Measurements from ENCODE around the gene MIPOL1. TPM values are rescaled to one million over a fixed set of nuclear protein-coding genes. Genes with fewer than 3 reads are reported as not detected.
A peak's percentile ranks its signal among the peaks of the same experiment; 100 is the strongest.

Gene MIPOL1
- total and polyA plus RNA-seq, 2 donors from 2014 or later: 4.4 to 14.8 TPM

DNA sequence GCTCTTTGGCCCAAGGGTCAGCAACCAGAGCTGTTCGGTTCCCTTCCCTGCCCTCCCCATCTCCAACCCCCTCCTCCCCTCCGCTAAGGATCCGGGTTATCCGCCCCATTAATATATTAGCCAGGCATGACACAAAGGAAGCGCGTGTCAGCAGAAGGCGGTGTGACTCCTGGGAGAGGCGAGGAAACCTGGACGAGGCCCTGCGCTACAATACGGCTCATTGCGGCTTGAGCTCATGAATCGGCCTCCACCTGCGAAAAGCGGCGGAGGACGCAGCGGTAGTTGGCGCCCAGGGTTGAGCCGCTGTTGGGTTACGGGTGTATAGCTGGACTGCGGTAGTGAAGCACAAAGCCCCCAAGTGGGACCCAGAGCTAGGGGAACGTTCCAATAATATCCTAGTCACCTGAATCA lies 387.4 kb downstream of the MIPOL1 start:
- intact Hi-C loops (cut with DNase I): no loop called here
- peak in 4 of 5 donors; percentile 46 to 65 (median 49) for DNase-seq
- Histone ChIP-seq H3K9ac (ENCODE audit: low read length in 3 of 3) (no peak overlapping the region), H3K9me3 (ENCODE audit: control insufficient read depth in 2 of 3, insufficient read depth in 1 of 3, low read length in 3 of 3) (no peaks in the 10 kb centered on the region), H3K4me1 (ENCODE audit: control insufficient read depth in 2 of 3, insufficient read depth in 2 of 3, low read depth in 1 of 3, low read length in 3 of 3) (peaks cover 0 to 4% (median 0%) of the 10 kb centered on the region in 3 donors), H3K36me3 (ENCODE audit: control insufficient read depth in 2 of 3, insufficient read depth in 3 of 3, low read length in 3 of 3) (no peaks in the 10 kb centered on the region), H3K4me3 (ENCODE audit: low read length in 3 of 3) (no peak overlapping the region), H3K27ac (ENCODE audit: low read depth in 2 of 2, low read length in 2 of 2) (no peak overlapping the region), H3K27me3 (ENCODE audit: control insufficient read depth, insufficient read depth, low read length) (peaks cover 64% of the 10 kb centered on the region)
- FAIRE-seq: no peak
- TF ChIP-seq, protein P1, sequence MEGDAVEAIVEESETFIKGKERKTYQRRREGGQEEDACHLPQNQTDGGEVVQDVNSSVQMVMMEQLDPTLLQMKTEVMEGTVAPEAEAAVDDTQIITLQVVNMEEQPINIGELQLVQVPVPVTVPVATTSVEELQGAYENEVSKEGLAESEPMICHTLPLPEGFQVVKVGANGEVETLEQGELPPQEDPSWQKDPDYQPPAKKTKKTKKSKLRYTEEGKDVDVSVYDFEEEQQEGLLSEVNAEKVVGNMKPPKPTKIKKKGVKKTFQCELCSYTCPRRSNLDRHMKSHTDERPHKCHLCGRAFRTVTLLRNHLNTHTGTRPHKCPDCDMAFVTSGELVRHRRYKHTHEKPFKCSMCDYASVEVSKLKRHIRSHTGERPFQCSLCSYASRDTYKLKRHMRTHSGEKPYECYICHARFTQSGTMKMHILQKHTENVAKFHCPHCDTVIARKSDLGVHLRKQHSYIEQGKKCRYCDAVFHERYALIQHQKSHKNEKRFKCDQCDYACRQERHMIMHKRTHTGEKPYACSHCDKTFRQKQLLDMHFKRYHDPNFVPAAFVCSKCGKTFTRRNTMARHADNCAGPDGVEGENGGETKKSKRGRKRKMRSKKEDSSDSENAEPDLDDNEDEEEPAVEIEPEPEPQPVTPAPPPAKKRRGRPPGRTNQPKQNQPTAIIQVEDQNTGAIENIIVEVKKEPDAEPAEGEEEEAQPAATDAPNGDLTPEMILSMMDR (IDR thresholded peaks at IDR 0.05; ENCODE audit: borderline replicate concordance, extremely low read depth, insufficient read depth): no peak

- peaks cover 0 to 4% (median 0%) of the 10 kb centered on the region in 3 donors for H3K4me1 ChIP-seq (ENCODE audit: control insufficient read depth in 2 of 3, insufficient read depth in 2 of 3, low read depth in 1 of 3, low read length in 3 of 3)
- TF ChIP-seq, protein P1 (IDR thresholded peaks at IDR 0.05; ENCODE audit: borderline replicate concordance, extremely low read depth, insufficient read depth): no peak
- no peaks in the 10 kb centered on the region for H3K9me3 ChIP-seq (ENCODE audit: control insufficient read depth in 2 of 3, insufficient read depth in 1 of 3, low read length in 3 of 3)
- intact Hi-C loops (cut with DNase I): no loop called here
- DNase-seq (peak in 1 of 5 donors; percentile 35), FAIRE-seq (no peak)
- H3K27me3 ChIP-seq (ENCODE audit: control insufficient read depth, insufficient read depth, low read length): peaks cover 75% of the 10 kb centered on the region
- H3K36me3 ChIP-seq (ENCODE audit: control insufficient read depth in 2 of 3, insufficient read depth in 3 of 3, low read length in 3 of 3): no peaks in the 10 kb centered on the region
- H3K27ac ChIP-seq (ENCODE audit: low read depth in 2 of 2, low read length in 2 of 2): no peak overlapping the region
- no peak overlapping the region for H3K4me3 ChIP-seq (ENCODE audit: low read length in 3 of 3)
- no peak overlapping the region for H3K9ac ChIP-seq (ENCODE audit: low read length in 3 of 3)
These were observed 388.4 kb downstream of the MIPOL1 start for GRCh38 chr14:37585971-37586796.

GRCh38 chr14:37586797-37587130 lies 389.0 kb downstream of the MIPOL1 start:
- TF ChIP-seq, protein P1 (IDR thresholded peaks at IDR 0.05; ENCODE audit: borderline replicate concordance, extremely low read depth, insufficient read depth): no peak
- intact Hi-C loops (cut with DNase I): no loop called here
- no peaks in the 10 kb centered on the region for H3K36me3 ChIP-seq (ENCODE audit: control insufficient read depth in 2 of 3, insufficient read depth in 3 of 3, low read length in 3 of 3)
- H3K27me3 ChIP-seq (ENCODE audit: control insufficient read depth, insufficient read depth, low read length): peaks cover 72% of the 10 kb centered on the region
- DNase-seq: peak in 1 of 5 donors; percentile 23
- no peaks in the 10 kb centered on the region for H3K9me3 ChIP-seq (ENCODE audit: control insufficient read depth in 2 of 3, insufficient read depth in 1 of 3, low read length in 3 of 3)
- no peak overlapping the region for H3K9ac ChIP-seq (ENCODE audit: low read length in 3 of 3)
- peaks cover 0 to 4% (median 0%) of the 10 kb centered on the region in 3 donors for H3K4me1 ChIP-seq (ENCODE audit: control insufficient read depth in 2 of 3, insufficient read depth in 2 of 3, low read depth in 1 of 3, low read length in 3 of 3)
- H3K27ac ChIP-seq (ENCODE audit: low read depth in 2 of 2, low read length in 2 of 2): no peak overlapping the region
- H3K4me3 ChIP-seq (ENCODE audit: low read length in 3 of 3): no peak overlapping the region
- peak; percentile 15 for FAIRE-seq
